Measurements from ENCODE around the gene OXT. TPM values are rescaled to one million over a fixed set of nuclear protein-coding genes. Genes with fewer than 3 reads are reported as not detected.

Gene OXT
- total RNA-seq, 2 experiments from 2014 or later = not detected

- Histone ChIP-seq H2AFZ (ENCODE audit: low read length) (no peak overlapping the region), H3K27ac (ENCODE audit: low read depth, low read length, poor library complexity, severe bottlenecking) (no peak overlapping the region), H3K36me3 (ENCODE audit: insufficient read depth, low read length) (no peaks in the 10 kb centered on the region), H3K79me2 (ENCODE audit: insufficient read depth, low read depth, low read length) (no peaks in the 10 kb centered on the region), H3K4me3 (ENCODE audit: low read depth, low read length, poor library complexity, severe bottlenecking) (no peak overlapping the region), H3K9me3 (ENCODE audit: low read length) (no peaks in the 10 kb centered on the region), H3K4me1 (ENCODE audit: insufficient read depth, low read length, poor library complexity, severe bottlenecking) (no peaks in the 10 kb centered on the region), H3K4me2 (ENCODE audit: low read length) (no peak overlapping the region), H3K9me2 (ENCODE audit: insufficient read depth, low read length) (no peaks in the 10 kb centered on the region), H4K20me1 (ENCODE audit: insufficient read depth, low read length) (no peaks in the 10 kb centered on the region)
- BruUV-seq (replicated peaks) = no TSS peak
- TF ChIP-seq EZH2phosphoT487 (IDR thresholded peaks at IDR 0.05; ENCODE audit: borderline replicate concordance, low read depth, low read length) = no peak
- no peak for TF ChIP-seq CTCF (conservative IDR thresholded peaks at IDR 0.05; ENCODE audit: low read length)
- intact Hi-C loops (cut with micrococcal nuclease; ENCODE audit: unreplicated experiment) = no loop called here
- POLR2A ChIA-PET = no interaction called here
- CTCF ChIA-PET (ENCODE audit: unreplicated experiment) = no interaction called here
- DNase-seq (ENCODE audit: low spot score) = no peak
These were observed 6.3 kb downstream of the OXT start for GRCh38 chr20:3077618-3078134.

- TF ChIP-seq EZH2phosphoT487 (IDR thresholded peaks at IDR 0.05; ENCODE audit: borderline replicate concordance, low read depth, low read length) = no peak
- no peak for TF ChIP-seq CTCF (conservative IDR thresholded peaks at IDR 0.05; ENCODE audit: low read length)
- no peaks in the 10 kb centered on the region for H3K9me2 ChIP-seq (ENCODE audit: insufficient read depth, low read length)
- intact Hi-C loops (cut with micrococcal nuclease; ENCODE audit: unreplicated experiment) = no loop called here
- no peak for DNase-seq (ENCODE audit: low spot score)
- no peak overlapping the region for H2AFZ ChIP-seq (ENCODE audit: low read length)
- no peaks in the 10 kb centered on the region for H3K79me2 ChIP-seq (ENCODE audit: insufficient read depth, low read depth, low read length)
- H3K27ac ChIP-seq (ENCODE audit: low read depth, low read length, poor library complexity, severe bottlenecking) = no peak overlapping the region
- CTCF ChIA-PET (ENCODE audit: unreplicated experiment) = no interaction called here
- BruUV-seq (replicated peaks) = no TSS peak
- no peak overlapping the region for H3K4me3 ChIP-seq (ENCODE audit: low read depth, low read length, poor library complexity, severe bottlenecking)
- H3K4me1 ChIP-seq (ENCODE audit: insufficient read depth, low read length, poor library complexity, severe bottlenecking) = no peaks in the 10 kb centered on the region
- H3K36me3 ChIP-seq (ENCODE audit: insufficient read depth, low read length) = no peaks in the 10 kb centered on the region
- no peaks in the 10 kb centered on the region for H3K9me3 ChIP-seq (ENCODE audit: low read length)
- POLR2A ChIA-PET = no interaction called here
- no peaks in the 10 kb centered on the region for H4K20me1 ChIP-seq (ENCODE audit: insufficient read depth, low read length)
- H3K4me2 ChIP-seq (ENCODE audit: low read length) = no peak overlapping the region
These were observed 9.5 kb downstream of the OXT start for GRCh38 chr20:3080939-3081388.

- DNase-seq (ENCODE audit: low spot score) = no peak
- no peak overlapping the region for H2AFZ ChIP-seq (ENCODE audit: low read length)
- H4K20me1 ChIP-seq (ENCODE audit: insufficient read depth, low read length) = no peaks in the 10 kb centered on the region
- CTCF ChIA-PET (ENCODE audit: unreplicated experiment) = no interaction called here
- BruUV-seq (replicated peaks) = no TSS peak
- H3K9me3 ChIP-seq (ENCODE audit: low read length) = no peaks in the 10 kb centered on the region
- POLR2A ChIA-PET = no interaction called here
- no peaks in the 10 kb centered on the region for H3K9me2 ChIP-seq (ENCODE audit: insufficient read depth, low read length)
- TF ChIP-seq CTCF (conservative IDR thresholded peaks at IDR 0.05; ENCODE audit: low read length) = no peak
- no peak for TF ChIP-seq EZH2phosphoT487 (IDR thresholded peaks at IDR 0.05; ENCODE audit: borderline replicate concordance, low read depth, low read length)
- H3K27ac ChIP-seq (ENCODE audit: low read depth, low read length, poor library complexity, severe bottlenecking) = no peak overlapping the region
- no peaks in the 10 kb centered on the region for H3K4me1 ChIP-seq (ENCODE audit: insufficient read depth, low read length, poor library complexity, severe bottlenecking)
- intact Hi-C loops (cut with micrococcal nuclease; ENCODE audit: unreplicated experiment) = no loop called here
- no peaks in the 10 kb centered on the region for H3K79me2 ChIP-seq (ENCODE audit: insufficient read depth, low read depth, low read length)
- H3K4me3 ChIP-seq (ENCODE audit: low read depth, low read length, poor library complexity, severe bottlenecking) = no peak overlapping the region
- no peak overlapping the region for H3K4me2 ChIP-seq (ENCODE audit: low read length)
- no peaks in the 10 kb centered on the region for H3K36me3 ChIP-seq (ENCODE audit: insufficient read depth, low read length)
These were observed 10.2 kb downstream of the OXT start for GRCh38 chr20:3081641-3082040.
